ENCODE data around the gene GPR15. TPM values are rescaled to one million over a fixed set of nuclear protein-coding genes. Genes with fewer than 3 reads are reported as not detected.

GPR15 gene
- total and polyA plus RNA-seq, 2 donors (not counting 3 experiments of a cell fraction or from before 2014, with no cell fraction given): not detected

DNA sequence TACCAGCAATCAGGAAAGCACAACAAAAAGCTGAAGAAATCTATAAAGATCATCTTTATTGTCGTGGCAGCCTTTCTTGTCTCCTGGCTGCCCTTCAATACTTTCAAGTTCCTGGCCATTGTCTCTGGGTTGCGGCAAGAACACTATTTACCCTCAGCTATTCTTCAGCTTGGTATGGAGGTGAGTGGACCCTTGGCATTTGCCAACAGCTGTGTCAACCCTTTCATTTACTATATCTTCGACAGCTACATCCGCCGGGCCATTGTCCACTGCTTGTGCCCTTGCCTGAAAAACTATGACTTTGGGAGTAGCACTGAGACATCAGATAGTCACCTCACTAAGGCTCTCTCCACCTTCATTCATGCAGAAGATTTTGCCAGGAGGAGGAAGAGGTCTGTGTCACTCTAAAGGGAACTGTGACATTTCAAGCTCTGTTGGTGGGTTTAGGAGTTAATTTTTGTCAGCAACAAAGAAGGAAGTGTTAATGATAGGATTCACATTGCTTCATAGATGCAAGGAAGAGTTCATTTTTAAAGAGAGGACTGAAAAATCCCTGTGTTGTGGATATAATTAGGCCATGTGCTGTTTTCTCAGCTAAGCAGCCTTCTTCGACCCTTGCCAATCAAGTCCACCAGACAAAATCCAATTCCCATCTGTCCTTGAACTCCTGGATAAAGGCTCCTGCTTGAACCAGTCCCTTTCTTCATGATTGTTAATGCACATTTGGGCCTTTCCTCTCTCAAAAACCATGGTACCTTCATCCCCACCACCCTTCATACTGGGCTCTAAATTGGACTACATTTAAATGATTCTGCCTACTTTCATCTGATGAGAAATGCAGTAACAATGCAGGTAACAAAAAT is 1.2 kb downstream of the GPR15 start:
- BruUV-seq (replicated peaks): no TSS peak
- H3K27me3 ChIP-seq (ENCODE audit: control insufficient read depth in 2 of 2, insufficient read depth in 2 of 2, low read length in 2 of 2): peaks cover 18 to 26% of the 10 kb centered on the region in 2 experiments
- H3K9ac ChIP-seq (replicated peaks; ENCODE audit: extremely low read depth, insufficient read depth, low read length): no peak overlapping the region
- DNase-seq (ENCODE audit: low read depth, low spot score) (no peak), FAIRE-seq (no peak)
- no peak overlapping the region for H2AFZ ChIP-seq (ENCODE audit: low read depth, low read length)
- dilution Hi-C loops (cut with MboI; ENCODE audit: extremely low pct_ligation_motif_present, low sequenced_read_pairs): no loop called here
- no peaks in the 10 kb centered on the region for H3K9me3 ChIP-seq (replicated peaks; ENCODE audit: control insufficient read depth, insufficient read depth, low read length)
- no peak overlapping the region for H3K27ac ChIP-seq (ENCODE audit: insufficient read depth, low read depth, low read length)
- no peaks in the 10 kb centered on the region for H3K9me1 ChIP-seq (replicated peaks; ENCODE audit: control insufficient read depth, extremely low read depth, insufficient read depth, low read length)
- TF ChIP-seq POLR2AphosphoS5 (IDR thresholded peaks at IDR 0.05; ENCODE audit: insufficient read depth, low read depth, low read length): no peak
- no peak for TF ChIP-seq POLR2A (IDR thresholded peaks at IDR 0.05; ENCODE audit: low read depth, low read length)
- no peak for TF ChIP-seq MYC (IDR thresholded peaks at IDR 0.05; ENCODE audit: low read depth, low read length)
- TF ChIP-seq FOS (IDR thresholded peaks at IDR 0.05; ENCODE audit: borderline replicate concordance, insufficient read depth, low read length): no peak
- no peak for TF ChIP-seq EZH2 (IDR thresholded peaks at IDR 0.05; ENCODE audit: borderline replicate concordance, low read depth, low read length, severe bottlenecking)
- TF ChIP-seq, protein P1, sequence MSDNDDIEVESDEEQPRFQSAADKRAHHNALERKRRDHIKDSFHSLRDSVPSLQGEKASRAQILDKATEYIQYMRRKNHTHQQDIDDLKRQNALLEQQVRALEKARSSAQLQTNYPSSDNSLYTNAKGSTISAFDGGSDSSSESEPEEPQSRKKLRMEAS (IDR thresholded peaks at IDR 0.05; ENCODE audit: insufficient read depth, insufficient read length): no peak
- TF ChIP-seq, protein P2, sequence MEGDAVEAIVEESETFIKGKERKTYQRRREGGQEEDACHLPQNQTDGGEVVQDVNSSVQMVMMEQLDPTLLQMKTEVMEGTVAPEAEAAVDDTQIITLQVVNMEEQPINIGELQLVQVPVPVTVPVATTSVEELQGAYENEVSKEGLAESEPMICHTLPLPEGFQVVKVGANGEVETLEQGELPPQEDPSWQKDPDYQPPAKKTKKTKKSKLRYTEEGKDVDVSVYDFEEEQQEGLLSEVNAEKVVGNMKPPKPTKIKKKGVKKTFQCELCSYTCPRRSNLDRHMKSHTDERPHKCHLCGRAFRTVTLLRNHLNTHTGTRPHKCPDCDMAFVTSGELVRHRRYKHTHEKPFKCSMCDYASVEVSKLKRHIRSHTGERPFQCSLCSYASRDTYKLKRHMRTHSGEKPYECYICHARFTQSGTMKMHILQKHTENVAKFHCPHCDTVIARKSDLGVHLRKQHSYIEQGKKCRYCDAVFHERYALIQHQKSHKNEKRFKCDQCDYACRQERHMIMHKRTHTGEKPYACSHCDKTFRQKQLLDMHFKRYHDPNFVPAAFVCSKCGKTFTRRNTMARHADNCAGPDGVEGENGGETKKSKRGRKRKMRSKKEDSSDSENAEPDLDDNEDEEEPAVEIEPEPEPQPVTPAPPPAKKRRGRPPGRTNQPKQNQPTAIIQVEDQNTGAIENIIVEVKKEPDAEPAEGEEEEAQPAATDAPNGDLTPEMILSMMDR (IDR thresholded peaks at IDR 0.05; ENCODE audit: extremely low read depth in 1 of 2, insufficient read depth in 1 of 2, low read depth in 1 of 2, low read length in 2 of 2): no peak
- no peak for TF ChIP-seq GATA2 (IDR thresholded peaks at IDR 0.05; ENCODE audit: insufficient read depth, insufficient read length, low read depth, low read length)
- no peak for TF ChIP-seq JUN (IDR thresholded peaks at IDR 0.05; ENCODE audit: borderline replicate concordance, insufficient read depth, insufficient read length, low read depth)
- intact Hi-C loops (cut with micrococcal nuclease): no loop called here
- CTCF ChIA-PET: interaction anchor here (1.0 kb wide), 1 partner anchor 10 kb away, joined by 3 read pairs; the partner anchor contains the start of gene CLDND1
- H3K36me3 ChIP-seq (ENCODE audit: control insufficient read depth in 2 of 2, extremely low read depth in 1 of 2, insufficient read depth in 2 of 2, low read length in 2 of 2): no peaks in the 10 kb centered on the region
- no peaks in the 10 kb centered on the region for H4K20me1 ChIP-seq (replicated peaks; ENCODE audit: control insufficient read depth, extremely low read depth, insufficient read depth, low read length)
- POLR2A ChIA-PET: no interaction called here
- no peaks in the 10 kb centered on the region for H3K79me2 ChIP-seq (ENCODE audit: control insufficient read depth, insufficient read depth, low read length)
- H3K4me2 ChIP-seq (ENCODE audit: insufficient read depth, low read length): no peak overlapping the region
- no peaks in the 10 kb centered on the region for H3K4me1 ChIP-seq (ENCODE audit: control insufficient read depth, extremely low read depth, insufficient read depth, low read length)
- no peak overlapping the region for H3K4me3 ChIP-seq (replicated peaks in 1 of 3; ENCODE audit: insufficient read depth in 1 of 3, low read depth in 1 of 3, low read length in 3 of 3)
